HepG2 (cell line): ENCODE measurements around the gene DTD2. TPM values are rescaled to one million over a fixed set of nuclear protein-coding genes. Genes with fewer than 3 reads are reported as not detected.

Experiments used
- BRD4 ChIP-seq: sonication (generic); formaldehyde crosslinking; IDR thresholded peaks from 2 replicates; pipeline ENCODE4 v1.4.0; 2020; ENCODE audit warnings: missing genetic modification reagents
- ELF3 ChIP-seq: IDR thresholded peaks from 2 replicates; pipeline ENCODE4 v1.6.1; 2016; ENCODE audit warnings: missing genetic modification reagents, missing compliant biosample characterization
- GABPA ChIP-seq, 2 experiments: IDR thresholded peaks; 2 replicates each; pipeline ENCODE4 v1.6.1; 2011 to 2016; ENCODE audit warnings: low read depth in 2 of 2, low read length in 1 of 2, missing biosample characterization in 1 of 2, missing genetic modification characterization in 1 of 2
- IRF9 ChIP-seq: sonication (generic); formaldehyde crosslinking; IDR thresholded peaks from 2 replicates; pipeline ENCODE4 v1.8.0; 2022; ENCODE audit warnings: missing genetic modification reagents, mild to moderate bottlenecking, borderline replicate concordance
- MIER2 ChIP-seq: IDR thresholded peaks from 2 replicates; pipeline ENCODE4 v1.6.1; 2016; ENCODE audit warnings: missing biosample characterization, missing genetic modification reagents
- XRCC5 ChIP-seq: fragments of 200-400 bp; formaldehyde crosslinking; optimal IDR thresholded peaks from 2 replicates; pipeline ENCODE3; 2017; ENCODE audit warnings: mild to moderate bottlenecking, low read length
- YY1 ChIP-seq: IDR thresholded peaks from 2 replicates; pipeline ENCODE4 v1.6.1; 2011; ENCODE audit warnings: low read length, low read depth, moderate library complexity, mild to moderate bottlenecking; ENCODE audit not compliant: insufficient read depth, insufficient replicate concordance
- ZNF563 ChIP-seq: sonication (generic); formaldehyde crosslinking; IDR thresholded peaks from 2 replicates; pipeline ENCODE4 v1.8.0; 2022; ENCODE audit warnings: mild to moderate bottlenecking, moderate library complexity, missing genetic modification reagents
- ZNF850 ChIP-seq: sonication (generic); formaldehyde crosslinking; conservative IDR thresholded peaks from 2 replicates; pipeline ENCODE4 v1.9.0; 2021; ENCODE audit warnings: mild to moderate bottlenecking, missing genetic modification reagents
- polyA plus RNA-seq, 8 experiments: library from polyadenylated mRNA; depleted of rRNA in 3 of 8; stranded (reverse) in 7 of 8; unstranded in 1 of 8; fragments of >200 nt; fragmentation: Illumina TruSeq in 4 of 8; extraction: Trizol in 4 of 8; gene quantifications; 2 replicates each; pipeline versions ENCODE4 v1.2.1 to v1.2.3, GENCODE V29; 2011 to 2016; ENCODE audit warnings: low read depth in 4 of 8, missing spikeins in 1 of 8, mixed read lengths in 1 of 8; ENCODE audit not compliant: insufficient read depth in 1 of 8
- total RNA-seq, 5 experiments: library from RNA; depleted of rRNA; stranded (reverse); fragments of >200 nt; fragmentation: Illumina TruSeq; extraction: Trizol; gene quantifications; 2 replicates each; pipeline ENCODE4 v1.2.3, GENCODE V29; 2016; ENCODE audit warnings: low read depth in 1 of 5
- TF ChIP-seq, protein P1 (sequence below): sonication (generic); formaldehyde crosslinking; IDR thresholded peaks from 2 replicates; pipeline ENCODE4 v1.5.0; 2020; ENCODE audit warnings: mild to moderate bottlenecking, missing genetic modification reagents
- TF ChIP-seq, protein P2 (sequence below): sonication (generic); formaldehyde crosslinking; IDR thresholded peaks from 2 replicates; pipeline ENCODE4 v1.4.0; 2020; ENCODE audit warnings: mild to moderate bottlenecking, low read depth, missing genetic modification reagents
- TF ChIP-seq, protein P3 (sequence below): sonication (generic); formaldehyde crosslinking; IDR thresholded peaks from 2 replicates; pipeline ENCODE4 v1.5.0; 2020; ENCODE audit warnings: missing genetic modification reagents, mild to moderate bottlenecking, borderline replicate concordance
- TF ChIP-seq, protein P4 (sequence below): sonication (generic); formaldehyde crosslinking; IDR thresholded peaks from 2 replicates; pipeline ENCODE4 v1.4.0; 2020; ENCODE audit warnings: missing genetic modification reagents, borderline replicate concordance

The DTD2 gene
- total and polyA plus RNA-seq, 2 of the 13 experiments (the other 11 are each of a cell fraction or from before 2014, with no cell fraction given): 22.3 to 49.8 TPM

DNA sequence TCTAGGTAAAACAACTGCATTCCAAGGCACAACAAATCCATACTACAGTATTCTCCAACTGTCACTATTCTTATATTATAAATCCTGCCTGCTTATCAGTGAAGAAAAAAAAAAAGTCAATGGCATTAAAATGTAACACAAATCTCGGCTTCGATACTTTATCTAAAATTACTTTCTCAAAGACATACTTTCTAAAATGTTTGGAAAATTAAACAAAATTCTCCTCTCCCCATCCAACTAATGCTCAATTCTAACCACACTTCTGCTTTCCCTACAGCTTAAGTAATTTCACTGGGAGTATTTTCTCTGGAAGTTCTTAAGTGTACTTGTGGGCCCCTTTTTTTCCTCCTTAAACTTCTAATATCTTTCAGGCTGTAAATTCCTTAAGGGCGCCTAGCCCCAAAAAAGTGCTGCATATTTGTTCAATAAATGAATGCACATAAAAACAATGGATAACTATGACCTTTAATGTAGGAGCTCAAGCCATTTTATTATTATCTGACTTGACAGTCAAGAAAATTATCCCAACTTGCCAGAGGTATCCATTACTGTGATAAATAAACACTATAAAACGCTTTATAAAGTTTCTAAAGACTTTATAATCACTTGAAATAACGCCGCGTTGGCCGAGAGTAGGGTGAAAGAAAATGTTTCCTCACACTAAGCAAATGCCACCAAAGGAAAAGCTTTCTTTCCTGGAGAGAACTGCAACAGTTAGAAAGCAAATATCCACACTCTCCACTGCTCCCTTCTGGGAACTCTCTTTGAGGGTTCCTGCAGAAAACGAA lies 37.9 kb downstream of the DTD2 start (continued):
- TF ChIP-seq, protein P1, sequence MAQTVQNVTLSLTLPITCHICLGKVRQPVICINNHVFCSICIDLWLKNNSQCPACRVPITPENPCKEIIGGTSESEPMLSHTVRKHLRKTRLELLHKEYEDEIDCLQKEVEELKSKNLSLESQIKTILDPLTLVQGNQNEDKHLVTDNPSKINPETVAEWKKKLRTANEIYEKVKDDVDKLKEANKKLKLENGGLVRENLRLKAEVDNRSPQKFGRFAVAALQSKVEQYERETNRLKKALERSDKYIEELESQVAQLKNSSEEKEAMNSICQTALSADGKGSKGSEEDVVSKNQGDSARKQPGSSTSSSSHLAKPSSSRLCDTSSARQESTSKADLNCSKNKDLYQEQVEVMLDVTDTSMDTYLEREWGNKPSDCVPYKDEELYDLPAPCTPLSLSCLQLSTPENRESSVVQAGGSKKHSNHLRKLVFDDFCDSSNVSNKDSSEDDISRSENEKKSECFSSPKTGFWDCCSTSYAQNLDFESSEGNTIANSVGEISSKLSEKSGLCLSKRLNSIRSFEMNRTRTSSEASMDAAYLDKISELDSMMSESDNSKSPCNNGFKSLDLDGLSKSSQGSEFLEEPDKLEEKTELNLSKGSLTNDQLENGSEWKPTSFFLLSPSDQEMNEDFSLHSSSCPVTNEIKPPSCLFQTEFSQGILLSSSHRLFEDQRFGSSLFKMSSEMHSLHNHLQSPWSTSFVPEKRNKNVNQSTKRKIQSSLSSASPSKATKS (CRISPR knock-in tag): 0 out of 2 replicates have a peak, but pooled peaks have one; percentile 39
- TF ChIP-seq, protein P2, sequence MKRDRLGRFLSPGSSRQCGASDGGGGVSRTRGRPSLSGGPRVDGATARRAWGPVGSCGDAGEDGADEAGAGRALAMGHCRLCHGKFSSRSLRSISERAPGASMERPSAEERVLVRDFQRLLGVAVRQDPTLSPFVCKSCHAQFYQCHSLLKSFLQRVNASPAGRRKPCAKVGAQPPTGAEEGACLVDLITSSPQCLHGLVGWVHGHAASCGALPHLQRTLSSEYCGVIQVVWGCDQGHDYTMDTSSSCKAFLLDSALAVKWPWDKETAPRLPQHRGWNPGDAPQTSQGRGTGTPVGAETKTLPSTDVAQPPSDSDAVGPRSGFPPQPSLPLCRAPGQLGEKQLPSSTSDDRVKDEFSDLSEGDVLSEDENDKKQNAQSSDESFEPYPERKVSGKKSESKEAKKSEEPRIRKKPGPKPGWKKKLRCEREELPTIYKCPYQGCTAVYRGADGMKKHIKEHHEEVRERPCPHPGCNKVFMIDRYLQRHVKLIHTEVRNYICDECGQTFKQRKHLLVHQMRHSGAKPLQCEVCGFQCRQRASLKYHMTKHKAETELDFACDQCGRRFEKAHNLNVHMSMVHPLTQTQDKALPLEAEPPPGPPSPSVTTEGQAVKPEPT: no peak
- TF ChIP-seq MIER2 (CRISPR knock-in tag) (no peak), ZNF563 (no peak), BRD4 (CRISPR knock-in tag) (no peak), ELF3 (CRISPR knock-in tag) (no peak), ZNF850 (CRISPR knock-in tag) (no peak), YY1 (no peak), GABPA (IDR thresholded peaks at IDR 0.05; ENCODE audit: low read depth, low read length) (no peak), GABPA (CRISPR knock-in tag; IDR thresholded peaks at IDR 0.05; ENCODE audit: low read depth) (no peak), XRCC5 (peak; percentile 16), IRF9 (CRISPR knock-in tag) (no peak)
- TF ChIP-seq, protein P3, sequence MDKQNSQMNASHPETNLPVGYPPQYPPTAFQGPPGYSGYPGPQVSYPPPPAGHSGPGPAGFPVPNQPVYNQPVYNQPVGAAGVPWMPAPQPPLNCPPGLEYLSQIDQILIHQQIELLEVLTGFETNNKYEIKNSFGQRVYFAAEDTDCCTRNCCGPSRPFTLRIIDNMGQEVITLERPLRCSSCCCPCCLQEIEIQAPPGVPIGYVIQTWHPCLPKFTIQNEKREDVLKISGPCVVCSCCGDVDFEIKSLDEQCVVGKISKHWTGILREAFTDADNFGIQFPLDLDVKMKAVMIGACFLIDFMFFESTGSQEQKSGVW: no peak
- TF ChIP-seq, protein P4, sequence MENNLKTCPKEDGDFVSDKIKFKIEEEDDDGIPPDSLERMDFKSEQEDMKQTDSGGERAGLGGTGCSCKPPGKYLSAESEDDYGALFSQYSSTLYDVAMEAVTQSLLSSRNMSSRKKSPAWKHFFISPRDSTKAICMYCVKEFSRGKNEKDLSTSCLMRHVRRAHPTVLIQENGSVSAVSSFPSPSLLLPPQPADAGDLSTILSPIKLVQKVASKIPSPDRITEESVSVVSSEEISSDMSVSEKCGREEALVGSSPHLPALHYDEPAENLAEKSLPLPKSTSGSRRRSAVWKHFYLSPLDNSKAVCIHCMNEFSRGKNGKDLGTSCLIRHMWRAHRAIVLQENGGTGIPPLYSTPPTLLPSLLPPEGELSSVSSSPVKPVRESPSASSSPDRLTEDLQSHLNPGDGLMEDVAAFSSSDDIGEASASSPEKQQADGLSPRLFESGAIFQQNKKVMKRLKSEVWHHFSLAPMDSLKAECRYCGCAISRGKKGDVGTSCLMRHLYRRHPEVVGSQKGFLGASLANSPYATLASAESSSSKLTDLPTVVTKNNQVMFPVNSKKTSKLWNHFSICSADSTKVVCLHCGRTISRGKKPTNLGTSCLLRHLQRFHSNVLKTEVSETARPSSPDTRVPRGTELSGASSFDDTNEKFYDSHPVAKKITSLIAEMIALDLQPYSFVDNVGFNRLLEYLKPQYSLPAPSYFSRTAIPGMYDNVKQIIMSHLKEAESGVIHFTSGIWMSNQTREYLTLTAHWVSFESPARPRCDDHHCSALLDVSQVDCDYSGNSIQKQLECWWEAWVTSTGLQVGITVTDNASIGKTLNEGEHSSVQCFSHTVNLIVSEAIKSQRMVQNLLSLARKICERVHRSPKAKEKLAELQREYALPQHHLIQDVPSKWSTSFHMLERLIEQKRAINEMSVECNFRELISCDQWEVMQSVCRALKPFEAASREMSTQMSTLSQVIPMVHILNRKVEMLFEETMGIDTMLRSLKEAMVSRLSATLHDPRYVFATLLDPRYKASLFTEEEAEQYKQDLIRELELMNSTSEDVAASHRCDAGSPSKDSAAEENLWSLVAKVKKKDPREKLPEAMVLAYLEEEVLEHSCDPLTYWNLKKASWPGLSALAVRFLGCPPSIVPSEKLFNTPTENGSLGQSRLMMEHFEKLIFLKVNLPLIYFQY (CRISPR knock-in tag): no peak
